ENCODE measurements around the gene TFAP2D. TPM values are rescaled to one million over a fixed set of nuclear protein-coding genes. Genes with fewer than 3 reads are reported as not detected.
A peak's percentile ranks its signal among the peaks of the same experiment; 100 is the strongest.

Gene TFAP2D
- total RNA-seq, 2 experiments from 2014 or later = not detected

GRCh38 chr6:50819904-50820868, 106.9 kb downstream of the TFAP2D start:
- Mint-ChIP-seq H3K27ac (peak overlapping the region; percentile 63), H3K4me1 (peaks cover 14% of the 10 kb centered on the region), H3K4me3 (no peak overlapping the region), H3K27me3 (peaks cover 77% of the 10 kb centered on the region), H3K9me3 (ENCODE audit: low read depth) (no peaks in the 10 kb centered on the region), H3K36me3 (ENCODE audit: low read depth) (no peaks in the 10 kb centered on the region)
- DNase-seq (peak; percentile 36), ATAC-seq (no peak)
- intact Hi-C loops (cut with DNase I, micrococcal nuclease) = loop anchor here (2.0 to 10.0 kb wide), 4 partner anchors 25 to 935 kb away; no protein-coding TSS in a partner anchor
- CTCF ChIA-PET = interaction anchor here (0.7 kb wide), 1 partner anchor 294 kb away, joined by 3 read pairs; no protein-coding TSS in a partner anchor
- POLR2A ChIA-PET = no interaction called here

GRCh38 chr6:50820869-50821264, 107.5 kb downstream of the TFAP2D start:
- peaks cover 80% of the 10 kb centered on the region for H3K27me3 Mint-ChIP-seq
- CTCF ChIA-PET = no interaction called here
- DNase-seq (no peak), ATAC-seq (no peak)
- no peak overlapping the region for H3K27ac Mint-ChIP-seq
- no peaks in the 10 kb centered on the region for H3K36me3 Mint-ChIP-seq (ENCODE audit: low read depth)
- POLR2A ChIA-PET = no interaction called here
- no peaks in the 10 kb centered on the region for H3K9me3 Mint-ChIP-seq (ENCODE audit: low read depth)
- intact Hi-C loops (cut with DNase I, micrococcal nuclease) = loop anchor here in 1 of 2 experiments (2.0 to 5.0 kb wide), 2 partner anchors 24 to 99 kb away; no protein-coding TSS in a partner anchor
- H3K4me1 Mint-ChIP-seq = peaks cover 11% of the 10 kb centered on the region
- H3K4me3 Mint-ChIP-seq = no peak overlapping the region

DNA sequence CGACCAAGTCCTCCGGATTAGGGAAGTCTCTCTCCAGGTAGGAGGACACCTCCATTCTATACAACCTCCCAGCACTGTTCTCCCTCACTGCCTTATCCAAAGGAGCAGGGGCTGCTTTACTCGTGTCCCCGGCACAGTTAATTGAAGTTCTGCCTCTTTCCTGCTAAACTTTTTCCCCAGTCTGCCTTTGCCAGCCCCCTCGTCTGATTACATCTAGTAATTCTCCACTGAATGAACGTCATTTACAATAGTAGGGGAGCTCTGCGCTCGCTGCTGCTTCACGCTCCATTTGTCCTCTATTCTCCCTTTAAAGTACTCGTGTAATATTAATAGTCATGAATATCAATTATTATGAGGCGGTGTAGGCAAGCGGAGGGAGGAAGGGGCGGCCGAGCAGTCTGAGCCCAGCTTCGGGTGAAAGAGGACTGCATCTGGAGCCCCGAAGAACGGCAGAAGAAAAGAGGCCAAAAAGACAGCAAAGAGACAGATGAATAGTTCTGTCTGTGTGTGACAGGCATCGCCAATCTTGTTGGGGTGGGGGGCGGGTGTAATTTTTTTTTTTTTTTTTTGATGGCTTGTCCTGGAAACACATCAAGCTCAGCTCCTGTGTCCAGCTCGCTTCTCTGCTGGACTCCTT, 108.2 kb downstream of the TFAP2D start:
- Mint-ChIP-seq H3K4me3 (no peak overlapping the region), H3K27me3 (peaks cover 83% of the 10 kb centered on the region), H3K27ac (no peak overlapping the region), H3K4me1 (peaks cover 11% of the 10 kb centered on the region), H3K9me3 (ENCODE audit: low read depth) (peaks cover 2% of the 10 kb centered on the region), H3K36me3 (ENCODE audit: low read depth) (no peaks in the 10 kb centered on the region)
- ChIA-PET CTCF (interaction anchor here (1.2 kb wide), 1 partner anchor 551 kb away, joined by 3 read pairs; no protein-coding TSS in a partner anchor), POLR2A (no interaction called here)
- ATAC-seq = no peak
- intact Hi-C loops (cut with DNase I, micrococcal nuclease) = loop anchor here in 1 of 2 experiments (2.0 to 5.0 kb wide), 2 partner anchors 23 to 99 kb away; no protein-coding TSS in a partner anchor
- DNase-seq = no peak

- Mint-ChIP-seq H3K9me3 (ENCODE audit: low read depth) (peaks cover 2% of the 10 kb centered on the region), H3K36me3 (ENCODE audit: low read depth) (no peaks in the 10 kb centered on the region), H3K4me1 (peaks cover 11% of the 10 kb centered on the region), H3K27me3 (peaks cover 86% of the 10 kb centered on the region), H3K4me3 (no peak overlapping the region), H3K27ac (no peak overlapping the region)
- DNase-seq (no peak), ATAC-seq (no peak)
- intact Hi-C loops (cut with DNase I, micrococcal nuclease) = loop anchor here in 1 of 2 experiments (5.0 kb wide), 1 partner anchor 100 kb away; no protein-coding TSS in a partner anchor
- ChIA-PET POLR2A (interaction anchor here (0.7 kb wide), 1 partner anchor 246 kb away, joined by 3 read pairs; no protein-coding TSS in a partner anchor), CTCF (interaction anchor here (1.2 kb wide), 1 partner anchor 550 kb away, joined by 3 read pairs; no protein-coding TSS in a partner anchor)
Observed at GRCh38 chr6:50822078-50822476, 108.8 kb downstream of the TFAP2D start.

Other genes starting within 250 kb of the TFAP2D start
- not detected for gene TFAP2B, start 105.3 kb downstream of the TFAP2D start, total RNA-seq

Data from activated CD4-positive, alpha-beta T cell treated with anti-CD3 and anti-CD28 coated beads for 36 hours (primary cell).